ENCODE data around the gene TUBGCP6.

DNA sequence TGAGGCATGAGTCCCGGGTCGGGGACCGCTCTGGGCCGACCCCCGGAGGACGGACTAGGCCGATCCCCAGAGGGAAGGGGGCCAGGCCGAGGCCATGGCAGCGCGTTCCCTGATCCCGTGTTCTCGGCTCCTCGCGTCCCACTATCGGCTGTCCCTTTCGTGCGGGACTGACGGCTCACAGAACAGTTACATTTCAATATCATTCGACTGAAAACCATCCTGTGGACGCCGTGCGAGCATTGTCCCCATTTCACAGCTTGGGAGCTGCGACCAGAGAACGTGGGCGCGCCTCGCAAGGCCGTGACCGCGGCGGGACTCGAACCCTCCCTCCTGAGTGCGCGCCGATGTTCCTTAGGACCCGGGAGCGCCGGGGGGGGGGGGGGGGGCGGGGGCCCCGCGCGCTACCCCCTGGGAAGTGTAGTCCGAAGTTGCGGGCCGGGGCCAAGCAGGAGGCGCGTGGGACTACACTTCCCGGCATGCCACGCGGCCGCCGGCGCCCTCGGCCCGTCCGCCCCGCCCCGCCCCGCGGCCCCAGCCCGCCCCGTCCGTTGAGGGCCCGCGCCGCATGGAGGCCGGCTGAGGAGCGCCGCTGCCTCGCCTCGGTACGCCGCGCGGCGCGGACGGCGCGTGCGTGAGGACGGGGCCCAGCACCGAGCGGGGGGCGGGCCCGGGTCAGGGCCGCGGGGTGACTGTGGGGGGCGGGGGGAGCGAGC lies 59.3 kb downstream of the TUBGCP6 start, which contains the start of gene TRABD:
- TF ChIP-seq, protein P1, sequence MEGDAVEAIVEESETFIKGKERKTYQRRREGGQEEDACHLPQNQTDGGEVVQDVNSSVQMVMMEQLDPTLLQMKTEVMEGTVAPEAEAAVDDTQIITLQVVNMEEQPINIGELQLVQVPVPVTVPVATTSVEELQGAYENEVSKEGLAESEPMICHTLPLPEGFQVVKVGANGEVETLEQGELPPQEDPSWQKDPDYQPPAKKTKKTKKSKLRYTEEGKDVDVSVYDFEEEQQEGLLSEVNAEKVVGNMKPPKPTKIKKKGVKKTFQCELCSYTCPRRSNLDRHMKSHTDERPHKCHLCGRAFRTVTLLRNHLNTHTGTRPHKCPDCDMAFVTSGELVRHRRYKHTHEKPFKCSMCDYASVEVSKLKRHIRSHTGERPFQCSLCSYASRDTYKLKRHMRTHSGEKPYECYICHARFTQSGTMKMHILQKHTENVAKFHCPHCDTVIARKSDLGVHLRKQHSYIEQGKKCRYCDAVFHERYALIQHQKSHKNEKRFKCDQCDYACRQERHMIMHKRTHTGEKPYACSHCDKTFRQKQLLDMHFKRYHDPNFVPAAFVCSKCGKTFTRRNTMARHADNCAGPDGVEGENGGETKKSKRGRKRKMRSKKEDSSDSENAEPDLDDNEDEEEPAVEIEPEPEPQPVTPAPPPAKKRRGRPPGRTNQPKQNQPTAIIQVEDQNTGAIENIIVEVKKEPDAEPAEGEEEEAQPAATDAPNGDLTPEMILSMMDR (IDR thresholded peaks at IDR 0.05) = no peak
- peak in 1 of 3 donors; percentile 4 for TF ChIP-seq POLR2AphosphoS5 (IDR thresholded peaks at IDR 0.05)
- no peak for TF ChIP-seq POLR2A (IDR thresholded peaks at IDR 0.05)

Measured in stomach (tissue), 4 donors.